Smooth muscle cell (in vitro differentiated cells): Measurements from ENCODE around the gene GRPR. TPM values are rescaled to one million over a fixed set of nuclear protein-coding genes. Genes with fewer than 3 reads are reported as not detected.

ENCODE experiments used
- DNase-seq: peaks from one replicate; lab custom pipeline; 2025; ENCODE audit not compliant: unreplicated experiment; lab: John Stamatoyannopoulos, UW
- H2AFZ ChIP-seq: fragments of 200-600 bp; sonication (generic); 2 replicates; pipeline ENCODE4 v1.6.0; 2016; ENCODE audit warnings: antibody characterized with exemption, low read depth, mild to moderate bottlenecking
- H3F3A ChIP-seq: fragments of 200-600 bp; sonication (generic); 2 replicates; pipeline ENCODE4 v1.6.0; 2017; ENCODE audit warnings: antibody characterized with exemption, low read depth
- H3K27ac ChIP-seq: fragments of 200-600 bp; sonication (generic); 2 replicates; pipeline ENCODE4 v1.5.1; 2016; ENCODE audit warnings: low read depth, mild to moderate bottlenecking
- H3K27me3 ChIP-seq: fragments of 200-600 bp; sonication (generic); 2 replicates; pipeline ENCODE4 v1.6.1; 2016; ENCODE audit warnings: low read depth, mild to moderate bottlenecking
- H3K36me3 ChIP-seq: fragments of 200-600 bp; sonication (generic); 2 replicates; pipeline ENCODE4 v1.5.1; 2016; ENCODE audit warnings: low read depth
- H3K4me1 ChIP-seq: fragments of 200-600 bp; sonication (generic); 2 replicates; pipeline ENCODE4 v1.5.1; 2016; ENCODE audit warnings: low read depth
- H3K4me2 ChIP-seq: fragments of 200-600 bp; sonication (generic); 2 replicates; pipeline ENCODE4 v1.6.0; 2016; ENCODE audit warnings: mild to moderate bottlenecking
- H3K4me3 ChIP-seq: fragments of 200-600 bp; sonication (generic); 2 replicates; pipeline ENCODE4 v1.5.1; 2016; ENCODE audit warnings: mild to moderate bottlenecking
- H3K79me2 ChIP-seq: fragments of 200-600 bp; sonication (generic); 2 replicates; pipeline ENCODE4 v1.6.0; 2016; ENCODE audit warnings: low read depth, mild to moderate bottlenecking
- H3K9ac ChIP-seq: fragments of 200-600 bp; sonication (generic); 2 replicates; pipeline ENCODE4 v1.6.0; 2016; ENCODE audit warnings: low read depth
- H3K9me3 ChIP-seq: fragments of 200-600 bp; sonication (generic); replicated peaks from 2 replicates; pipeline ENCODE4 v1.5.1; 2016; ENCODE audit warnings: low read depth
- H4K20me1 ChIP-seq: fragments of 200-600 bp; sonication (generic); 2 replicates; pipeline ENCODE4 v1.6.0; 2016; ENCODE audit warnings: low read depth
- CTCF ChIP-seq: fragments of 200-600 bp; sonication (generic); IDR thresholded peaks from 2 replicates; pipeline ENCODE4 v1.5.1; 2017; ENCODE audit warnings: borderline replicate concordance, mild to moderate bottlenecking, antibody characterized with exemption; ENCODE audit not compliant: insufficient read depth, poor library complexity, severe bottlenecking
- WGBS: methylation state at CpG from one replicate; pipeline ENCODE4 v1.1.7; 2016; ENCODE audit warnings: low lambda C conversion rate; 5-methylcytosine and 5-hydroxymethylcytosine counted together
- polyA plus RNA-seq: library from polyadenylated mRNA; unstranded; fragments of >200 nt; fragmentation: Nextera tagmentation; extraction: Ambion mirVana; gene quantifications from 2 replicates; pipeline ENCODE4 v1.2.1, GENCODE V29; 2016
- total RNA-seq: library from RNA; depleted of rRNA; stranded (reverse); fragments of >200 nt; gene quantifications from 2 replicates; pipeline ENCODE4 v1.2.3, GENCODE V29; 2014

GRPR gene
- total and polyA plus RNA-seq, 2 experiments from 2014 or later, result 1.7 to 4.3 TPM

DNA sequence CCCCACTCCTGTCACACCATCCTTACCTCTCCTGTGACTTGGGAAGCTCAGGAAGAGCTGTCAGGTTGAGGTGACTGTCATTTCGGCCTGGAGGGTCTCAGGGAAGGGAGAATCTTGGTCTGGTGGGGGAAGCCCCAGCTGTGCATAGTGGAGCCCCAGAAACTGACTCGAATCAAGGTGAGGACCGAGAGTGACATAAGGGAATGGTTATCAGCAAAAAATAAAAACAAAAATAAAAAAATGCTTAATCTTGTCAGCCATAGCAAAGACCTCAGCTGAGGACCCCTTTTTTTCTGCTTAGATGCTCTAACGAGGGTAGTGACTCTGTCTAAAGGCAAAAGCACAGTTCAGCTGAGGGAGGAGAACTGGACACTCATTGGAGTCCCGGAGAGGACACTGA, 43.8 kb downstream of the GRPR start, which contains the start of gene MAGEB17:
Gene MAGEB17 (plus strand): TSS at position 301 of the 400 bp plus-strand sequence. CDS start 2,902 bp downstream, outside the sequence.
- DNase-seq, result no peak
- 73% methylated on average over 5 of the region's 5 CpGs for WGBS
- no peak within 1 kb of the TSS for H2AFZ ChIP-seq
- no peaks in the 10 kb centered on the region for H4K20me1 ChIP-seq
- no peak within 1 kb of the TSS for H3K4me3 ChIP-seq
- H3K79me2 ChIP-seq, result no peaks in the 10 kb centered on the region
- H3K4me2 ChIP-seq, result no peak within 1 kb of the TSS
- no peaks in the 10 kb centered on the region for H3K36me3 ChIP-seq
- H3K4me1 ChIP-seq, result no peaks in the 10 kb centered on the region
- no peaks in the 10 kb centered on the region for H3F3A ChIP-seq
- no peak for TF ChIP-seq CTCF
- H3K9me3 ChIP-seq, result no peaks in the 10 kb centered on the region
- no peaks in the 10 kb centered on the region for H3K27me3 ChIP-seq
- H3K9ac ChIP-seq, result no peak within 1 kb of the TSS
- no peak within 1 kb of the TSS for H3K27ac ChIP-seq

GRCh38 chrX:16171039-16171438, 47.7 kb downstream of the GRPR start:
- no peak overlapping the region for H3K9ac ChIP-seq
- no peaks in the 10 kb centered on the region for H3K4me1 ChIP-seq
- H3K27ac ChIP-seq, result no peak overlapping the region
- no peaks in the 10 kb centered on the region for H3K36me3 ChIP-seq
- H2AFZ ChIP-seq, result no peak overlapping the region
- H3K4me2 ChIP-seq, result no peak overlapping the region
- no peaks in the 10 kb centered on the region for H3K27me3 ChIP-seq
- H3K4me3 ChIP-seq, result no peak overlapping the region
- H3K9me3 ChIP-seq, result no peaks in the 10 kb centered on the region
- no peaks in the 10 kb centered on the region for H3K79me2 ChIP-seq
- no peaks in the 10 kb centered on the region for H4K20me1 ChIP-seq
- no peaks in the 10 kb centered on the region for H3F3A ChIP-seq
- WGBS, result 98% methylated on average over 9 of the region's 9 CpGs
- DNase-seq, result no peak
- TF ChIP-seq CTCF, result no peak

GRCh38 chrX:16171944-16172343, 48.6 kb downstream of the GRPR start:
- H2AFZ ChIP-seq, result no peak overlapping the region
- no peak overlapping the region for H3K9ac ChIP-seq
- no peak for DNase-seq
- H3K4me1 ChIP-seq, result no peaks in the 10 kb centered on the region
- H3K27ac ChIP-seq, result no peak overlapping the region
- H3K4me2 ChIP-seq, result no peak overlapping the region
- H3K4me3 ChIP-seq, result no peak overlapping the region
- H3K27me3 ChIP-seq, result no peaks in the 10 kb centered on the region
- TF ChIP-seq CTCF, result no peak
- H3K79me2 ChIP-seq, result no peaks in the 10 kb centered on the region
- 95% methylated on average over 4 of the region's 4 CpGs for WGBS
- no peaks in the 10 kb centered on the region for H3K9me3 ChIP-seq
- H3K36me3 ChIP-seq, result no peaks in the 10 kb centered on the region
- H3F3A ChIP-seq, result no peaks in the 10 kb centered on the region
- no peaks in the 10 kb centered on the region for H4K20me1 ChIP-seq

DNA sequence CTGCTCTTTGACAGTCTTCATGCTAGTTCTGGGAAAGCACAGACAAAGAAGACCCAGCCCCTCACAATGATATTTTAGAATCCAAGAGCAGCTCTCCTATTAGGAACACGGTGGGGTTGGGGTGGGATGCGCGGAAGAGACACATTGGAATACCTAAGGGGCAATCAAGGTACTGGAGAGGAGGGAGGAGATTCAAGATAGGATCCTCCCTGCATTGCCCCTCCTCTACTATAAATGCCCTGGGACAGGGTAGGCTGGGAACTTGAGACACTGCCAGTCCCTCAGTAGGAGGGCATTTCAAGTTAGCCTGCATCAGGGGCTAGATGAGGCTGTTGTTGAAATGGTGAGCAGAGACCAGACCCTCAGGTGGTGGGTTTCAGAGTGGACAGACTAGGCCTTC, 49.0 kb downstream of the GRPR start:
- TF ChIP-seq CTCF, result no peak
- Histone ChIP-seq H3K9ac (no peak overlapping the region), H3F3A (no peaks in the 10 kb centered on the region), H2AFZ (no peak overlapping the region), H4K20me1 (no peaks in the 10 kb centered on the region), H3K4me2 (no peak overlapping the region), H3K27ac (no peak overlapping the region), H3K79me2 (no peaks in the 10 kb centered on the region), H3K27me3 (no peaks in the 10 kb centered on the region), H3K9me3 (no peaks in the 10 kb centered on the region), H3K4me1 (no peaks in the 10 kb centered on the region), H3K4me3 (no peak overlapping the region), H3K36me3 (no peaks in the 10 kb centered on the region)
- WGBS, result 97% methylated on average over 3 of the region's 3 CpGs
- DNase-seq, result no peak
